ENCODE measurements around the gene NTNG1. TPM values are rescaled to one million over a fixed set of nuclear protein-coding genes. Genes with fewer than 3 reads are reported as not detected.

NTNG1 gene
- polyA plus RNA-seq, 3 donors = 0.07 to 0.79 (median 0.43) TPM

- no peak overlapping the region for H3K27ac ChIP-seq (ENCODE audit: low read depth, low read length)
- 11 to 66% (median 61%) methylated on average over 1 of the region's 1 CpG for WGBS, 3 donors
These were observed 355.2 kb downstream of the NTNG1 start for GRCh38 chr1:107496002-107496401.

GRCh38 chr1:107499139-107499744, 358.4 kb downstream of the NTNG1 start:
- no peak overlapping the region for H3K27ac ChIP-seq (ENCODE audit: low read depth, low read length)
- 46 to 59% (median 52%) methylated on average over 4 of the region's 4 CpGs for WGBS, 3 donors

- no peak overlapping the region for H3K27ac ChIP-seq (ENCODE audit: low read depth, low read length)
- 69 to 82% (median 79%) methylated on average over 6 of the region's 6 CpGs for WGBS, 3 donors
These were observed 360.3 kb downstream of the NTNG1 start for GRCh38 chr1:107501081-107501605.

- no peak overlapping the region for H3K27ac ChIP-seq (ENCODE audit: low read depth, low read length)
- WGBS, 3 donors = 77 to 86% (median 81%) methylated on average over 4 of the region's 4 CpGs
These were observed 369.5 kb downstream of the NTNG1 start for GRCh38 chr1:107510347-107510746.

- whole genome bisulfite sequencing, 3 donors = 29 to 59% (median 58%) methylated on average over 2 of the region's 2 CpGs
- H3K27ac ChIP-seq (ENCODE audit: low read depth, low read length) = no peak overlapping the region
These were observed 372.0 kb downstream of the NTNG1 start for GRCh38 chr1:107512836-107513235.

GRCh38 chr1:107514841-107515240, 374.0 kb downstream of the NTNG1 start:
- H3K27ac ChIP-seq (ENCODE audit: low read depth, low read length) = no peak overlapping the region
- 57 to 84% (median 79%) methylated on average over 3 of the region's 3 CpGs for WGBS, 3 donors

- 61 to 97% (median 87%) methylated on average over 3 of the region's 3 CpGs for WGBS, 3 donors
- H3K27ac ChIP-seq (ENCODE audit: low read depth, low read length) = no peak overlapping the region
These were observed 374.9 kb downstream of the NTNG1 start for GRCh38 chr1:107515702-107516101.

GRCh38 chr1:107523061-107523460, 382.2 kb downstream of the NTNG1 start:
- no peak overlapping the region for H3K27ac ChIP-seq (ENCODE audit: low read depth, low read length)
- 52 to 71% (median 61%) methylated on average over 4 of the region's 4 CpGs for whole genome bisulfite sequencing, 3 donors

GRCh38 chr1:107523736-107524135, 382.9 kb downstream of the NTNG1 start:
- WGBS, 3 donors = 35 to 67% (median 63%) methylated on average over 4 of the region's 4 CpGs
- no peak overlapping the region for H3K27ac ChIP-seq (ENCODE audit: low read depth, low read length)

GRCh38 chr1:107524301-107524700, 383.5 kb downstream of the NTNG1 start:
- 60 to 78% (median 67%) methylated on average over 2 of the region's 2 CpGs for WGBS, 3 donors
- no peak overlapping the region for H3K27ac ChIP-seq (ENCODE audit: low read depth, low read length)

GRCh38 chr1:107525145-107525544, 384.3 kb downstream of the NTNG1 start:
- 95 to 100% (median 97%) methylated on average over 1 of the region's 1 CpG for WGBS, 3 donors
- no peak overlapping the region for H3K27ac ChIP-seq (ENCODE audit: low read depth, low read length)

- 55 to 96% (median 89%) methylated on average over 2 of the region's 2 CpGs for WGBS, 3 donors
- H3K27ac ChIP-seq (ENCODE audit: low read depth, low read length) = no peak overlapping the region
These were observed 385.1 kb downstream of the NTNG1 start for GRCh38 chr1:107525961-107526360.

GRCh38 chr1:107526524-107527198, 385.8 kb downstream of the NTNG1 start:
- 22 to 58% (median 57%) methylated on average over 2 of the region's 2 CpGs for WGBS, 3 donors

GRCh38 chr1:107529511-107530149, 388.8 kb downstream of the NTNG1 start:
- no peak overlapping the region for H3K27ac ChIP-seq (ENCODE audit: low read depth, low read length)
- WGBS, 3 donors = 23 to 29% (median 27%) methylated on average over 6 of the region's 6 CpGs

More at GRCh38 chr1:107526524-107527198, 385.8 kb downstream of the NTNG1 start:
- H3K27ac ChIP-seq (ENCODE audit: low read depth, low read length) = no peak overlapping the region

GRCh38 chr1:107530543-107530942, 389.7 kb downstream of the NTNG1 start:
- no peak overlapping the region for H3K27ac ChIP-seq (ENCODE audit: low read depth, low read length)
- WGBS, 3 donors = 38 to 57% (median 54%) methylated on average over 6 of the region's 6 CpGs

- WGBS, 3 donors = 70 to 85% (median 81%) methylated on average over 12 of the region's 12 CpGs
- no peak overlapping the region for H3K27ac ChIP-seq (ENCODE audit: low read depth, low read length)
These were observed 390.4 kb downstream of the NTNG1 start for GRCh38 chr1:107531065-107531908.

- WGBS, 3 donors = 33 to 82% (median 77%) methylated on average over 5 of the region's 5 CpGs
- no peak overlapping the region for H3K27ac ChIP-seq (ENCODE audit: low read depth, low read length)
These were observed 391.5 kb downstream of the NTNG1 start for GRCh38 chr1:107532318-107532717.

Data from adipose tissue (tissue), 3 donors.